GM19099 (cell line): ENCODE measurements around the gene MCF2L.

Source experiments
- POLR2A ChIP-seq: IDR thresholded peaks from 3 replicates; pipeline ENCODE4 v1.6.1; 2011; ENCODE audit warnings: low read depth; ENCODE audit not compliant: insufficient read length; ENCODE audit errors: extremely low read depth

The MCF2L gene

GRCh38 chr13:112982281-112983041, 13.4 kb downstream of the MCF2L start:
- no peak for TF ChIP-seq POLR2A

- no peak for TF ChIP-seq POLR2A
These were observed 14.0 kb downstream of the MCF2L start for GRCh38 chr13:112983042-112983305.

- no peak for TF ChIP-seq POLR2A
These were observed 14.6 kb downstream of the MCF2L start for GRCh38 chr13:112983428-112984196.

- TF ChIP-seq POLR2A = no peak
These were observed 15.5 kb downstream of the MCF2L start for GRCh38 chr13:112984501-112984900.

- TF ChIP-seq POLR2A = no peak
These were observed 16.2 kb downstream of the MCF2L start for GRCh38 chr13:112984954-112985802.

- TF ChIP-seq POLR2A = no peak
These were observed 16.9 kb downstream of the MCF2L start for GRCh38 chr13:112985803-112986408.

- TF ChIP-seq POLR2A = no peak
These were observed 17.5 kb downstream of the MCF2L start for GRCh38 chr13:112986470-112986869.

- no peak for TF ChIP-seq POLR2A
These were observed 18.1 kb downstream of the MCF2L start for GRCh38 chr13:112986946-112987681.

- no peak for TF ChIP-seq POLR2A
These were observed 18.6 kb downstream of the MCF2L start for GRCh38 chr13:112987682-112988024.

GRCh38 chr13:112990783-112991182, 21.8 kb downstream of the MCF2L start:
- no peak for TF ChIP-seq POLR2A

- no peak for TF ChIP-seq POLR2A
These were observed 22.6 kb downstream of the MCF2L start for GRCh38 chr13:112991609-112992008.

- TF ChIP-seq POLR2A = no peak
These were observed 24.1 kb downstream of the MCF2L start for GRCh38 chr13:112992931-112993680.

- no peak for TF ChIP-seq POLR2A
These were observed 25.2 kb downstream of the MCF2L start for GRCh38 chr13:112994084-112994780.
